HepG2 (cell line): ENCODE measurements around the gene COX7A1. TPM values are rescaled to one million over a fixed set of nuclear protein-coding genes. Genes with fewer than 3 reads are reported as not detected.

Experiments
- ARID2 ChIP-seq: sonication (generic); formaldehyde crosslinking; IDR thresholded peaks from 2 replicates; pipeline ENCODE4 v1.8.1; 2022; ENCODE audit warnings: mild to moderate bottlenecking, missing genetic modification reagents, borderline replicate concordance
- ARNT2 ChIP-seq: sonication (generic); formaldehyde crosslinking; IDR thresholded peaks from 2 replicates; pipeline ENCODE4 v1.8.0; 2022; ENCODE audit warnings: mild to moderate bottlenecking, low read depth, missing genetic modification reagents, moderate library complexity
- ATM ChIP-seq: fragments of 450-650 bp; IDR thresholded peaks from 2 replicates; pipeline ENCODE4 v1.7.1; 2017; ENCODE audit warnings: mild to moderate bottlenecking, borderline replicate concordance
- ETV6 ChIP-seq: sonication (generic); formaldehyde crosslinking; conservative IDR thresholded peaks from 2 replicates; pipeline ENCODE4 v1.4.0; 2020; ENCODE audit warnings: missing genetic modification reagents
- FOXA1 ChIP-seq, 2 experiments: fragments of 450-650 bp in 1 of 2; sonication (generic) in 1 of 2; formaldehyde crosslinking in 1 of 2; IDR thresholded peaks; 2 replicates each; pipeline versions ENCODE4 v1.4.0 to v1.6.1; 2016 to 2020; ENCODE audit warnings: missing genetic modification reagents in 1 of 2
- IRX3 ChIP-seq: sonication (generic); formaldehyde crosslinking; IDR thresholded peaks from 2 replicates; pipeline ENCODE4 v1.8.1; 2023; ENCODE audit warnings: mild to moderate bottlenecking, low read depth, missing genetic modification reagents, borderline replicate concordance
- JUN ChIP-seq: sonication (generic); formaldehyde crosslinking; IDR thresholded peaks from 2 replicates; pipeline ENCODE4 v1.4.0; 2020; ENCODE audit warnings: mild to moderate bottlenecking, missing genetic modification reagents
- NONO ChIP-seq, 2 experiments: fragments of 450-650 bp in 1 of 2; sonication (generic) in 1 of 2; formaldehyde crosslinking in 1 of 2; IDR thresholded peaks in 1 of 2; conservative IDR thresholded peaks in 1 of 2; 2 replicates each; pipeline versions ENCODE4 v1.6.1 to v1.8.0; 2017 to 2022; ENCODE audit warnings: mild to moderate bottlenecking in 1 of 2, missing genetic modification reagents in 1 of 2, moderate library complexity in 1 of 2
- SP4 ChIP-seq: sonication (generic); formaldehyde crosslinking; IDR thresholded peaks from 2 replicates; pipeline ENCODE4 v1.8.1; 2023; ENCODE audit warnings: mild to moderate bottlenecking, missing genetic modification reagents
- TBX3 ChIP-seq: fragments of 450-650 bp; IDR thresholded peaks from 2 replicates; pipeline ENCODE4 v1.6.1; 2017; ENCODE audit warnings: antibody characterized with exemption, mild to moderate bottlenecking, inconsistent platforms, borderline replicate concordance
- ZNF101 ChIP-seq: sonication (generic); formaldehyde crosslinking; IDR thresholded peaks from 2 replicates; pipeline ENCODE4 v1.4.0; 2020; ENCODE audit warnings: mild to moderate bottlenecking, low read depth, missing genetic modification reagents, borderline replicate concordance
- ZNF232 ChIP-seq: sonication (generic); formaldehyde crosslinking; IDR thresholded peaks from 2 replicates; pipeline ENCODE4 v1.4.0; 2020; ENCODE audit warnings: missing genetic modification reagents, borderline replicate concordance
- ZNF546 ChIP-seq: sonication (generic); formaldehyde crosslinking; conservative IDR thresholded peaks from 2 replicates; pipeline ENCODE4 v1.8.1; 2023; ENCODE audit warnings: mild to moderate bottlenecking, missing genetic modification reagents
- ZNF772 ChIP-seq: sonication (generic); formaldehyde crosslinking; IDR thresholded peaks from 2 replicates; pipeline ENCODE4 v1.5.0; 2020; ENCODE audit warnings: mild to moderate bottlenecking, missing genetic modification reagents
- polyA plus RNA-seq, 8 experiments: library from polyadenylated mRNA; depleted of rRNA in 3 of 8; stranded (reverse) in 7 of 8; unstranded in 1 of 8; fragments of >200 nt; fragmentation: Illumina TruSeq in 4 of 8; extraction: Trizol in 4 of 8; gene quantifications; 2 replicates each; pipeline versions ENCODE4 v1.2.1 to v1.2.3, GENCODE V29; 2011 to 2016; ENCODE audit warnings: low read depth in 4 of 8, missing spikeins in 1 of 8, mixed read lengths in 1 of 8; ENCODE audit not compliant: insufficient read depth in 1 of 8
- total RNA-seq, 5 experiments: library from RNA; depleted of rRNA; stranded (reverse); fragments of >200 nt; fragmentation: Illumina TruSeq; extraction: Trizol; gene quantifications; 2 replicates each; pipeline ENCODE4 v1.2.3, GENCODE V29; 2016; ENCODE audit warnings: low read depth in 1 of 5
- TF ChIP-seq, protein P1 (sequence below): sonication (generic); formaldehyde crosslinking; IDR thresholded peaks from 2 replicates; pipeline ENCODE4 v1.8.1; 2022; ENCODE audit warnings: low read depth, mild to moderate bottlenecking, missing genetic modification reagents
- TF ChIP-seq, protein P2 (sequence below): sonication (generic); formaldehyde crosslinking; IDR thresholded peaks from 2 replicates; pipeline ENCODE4 v1.4.0; 2020; ENCODE audit warnings: mild to moderate bottlenecking, low read depth, missing genetic modification reagents
- TF ChIP-seq, protein P3 (sequence below): IDR thresholded peaks from 2 replicates; pipeline ENCODE4 v1.6.1; 2016; ENCODE audit warnings: mild to moderate bottlenecking, missing biosample characterization, missing genetic modification reagents
- TF ChIP-seq, protein P4 (sequence below): IDR thresholded peaks from 2 replicates; pipeline ENCODE4 v1.6.1; 2016
- TF ChIP-seq, protein P5 (sequence below): sonication (generic); formaldehyde crosslinking; conservative IDR thresholded peaks from 2 replicates; pipeline ENCODE4 v1.4.0; 2020; ENCODE audit warnings: missing genetic modification reagents

Gene COX7A1
- total and polyA plus RNA-seq, 2 of the 13 experiments (the other 11 are each of a cell fraction or from before 2014, with no cell fraction given), result not detected

DNA sequence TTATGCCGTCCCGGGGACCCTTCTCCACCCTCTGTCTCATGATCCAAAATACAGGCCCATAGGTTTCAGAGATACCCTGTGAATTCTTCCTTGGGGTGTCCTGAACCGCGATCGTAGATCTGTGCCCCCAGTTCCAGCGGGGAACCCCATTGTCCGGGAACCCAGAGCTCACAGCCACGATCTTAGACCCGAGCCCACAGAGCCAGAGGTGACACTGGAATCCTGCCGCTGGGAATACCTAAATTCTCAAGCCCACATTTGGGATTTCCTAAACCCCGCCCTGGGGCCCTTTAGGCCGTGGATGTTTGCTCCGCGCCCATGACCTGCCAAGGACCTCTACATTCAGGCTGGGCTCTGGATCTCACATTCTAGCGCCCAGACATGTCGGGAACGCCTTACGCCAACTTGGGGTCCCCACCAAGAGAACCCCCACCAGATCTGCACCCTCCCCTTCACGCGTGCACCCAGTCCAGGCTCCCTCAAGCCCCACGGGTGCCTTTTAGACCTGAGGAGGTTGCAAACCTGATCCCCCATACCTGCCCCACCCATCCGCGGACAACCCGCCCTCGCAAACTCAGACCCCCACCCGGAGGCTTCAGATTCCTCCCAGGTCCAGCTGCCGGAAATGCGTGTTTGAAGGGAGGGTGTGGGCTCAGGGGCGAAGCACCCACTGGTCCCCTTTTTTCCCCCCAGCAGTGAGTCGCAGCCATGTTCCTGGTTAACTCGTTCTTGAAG lies 11.8 kb downstream of the COX7A1 start (continued):
- TF ChIP-seq ARID2 (CRISPR knock-in tag), result no peak
- no peak for TF ChIP-seq IRX3 (CRISPR knock-in tag)
- no peak for TF ChIP-seq SP4 (CRISPR knock-in tag)
- TF ChIP-seq ZNF101 (CRISPR knock-in tag), result no peak
- TF ChIP-seq ZNF232 (CRISPR knock-in tag), result no peak
- no peak for TF ChIP-seq ETV6 (CRISPR knock-in tag)
- 0 out of 2 replicates have a peak, but pooled peaks have one; percentile 4 for TF ChIP-seq ARNT2 (CRISPR knock-in tag)
- TF ChIP-seq, protein P1, sequence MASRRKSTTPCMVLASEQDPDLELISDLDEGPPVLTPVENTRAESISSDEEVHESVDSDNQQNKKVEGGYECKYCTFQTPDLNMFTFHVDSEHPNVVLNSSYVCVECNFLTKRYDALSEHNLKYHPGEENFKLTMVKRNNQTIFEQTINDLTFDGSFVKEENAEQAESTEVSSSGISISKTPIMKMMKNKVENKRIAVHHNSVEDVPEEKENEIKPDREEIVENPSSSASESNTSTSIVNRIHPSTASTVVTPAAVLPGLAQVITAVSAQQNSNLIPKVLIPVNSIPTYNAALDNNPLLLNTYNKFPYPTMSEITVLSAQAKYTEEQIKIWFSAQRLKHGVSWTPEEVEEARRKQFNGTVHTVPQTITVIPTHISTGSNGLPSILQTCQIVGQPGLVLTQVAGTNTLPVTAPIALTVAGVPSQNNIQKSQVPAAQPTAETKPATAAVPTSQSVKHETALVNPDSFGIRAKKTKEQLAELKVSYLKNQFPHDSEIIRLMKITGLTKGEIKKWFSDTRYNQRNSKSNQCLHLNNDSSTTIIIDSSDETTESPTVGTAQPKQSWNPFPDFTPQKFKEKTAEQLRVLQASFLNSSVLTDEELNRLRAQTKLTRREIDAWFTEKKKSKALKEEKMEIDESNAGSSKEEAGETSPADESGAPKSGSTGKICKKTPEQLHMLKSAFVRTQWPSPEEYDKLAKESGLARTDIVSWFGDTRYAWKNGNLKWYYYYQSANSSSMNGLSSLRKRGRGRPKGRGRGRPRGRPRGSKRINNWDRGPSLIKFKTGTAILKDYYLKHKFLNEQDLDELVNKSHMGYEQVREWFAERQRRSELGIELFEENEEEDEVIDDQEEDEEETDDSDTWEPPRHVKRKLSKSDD (CRISPR knock-in tag), result no peak
- TF ChIP-seq, protein P2, sequence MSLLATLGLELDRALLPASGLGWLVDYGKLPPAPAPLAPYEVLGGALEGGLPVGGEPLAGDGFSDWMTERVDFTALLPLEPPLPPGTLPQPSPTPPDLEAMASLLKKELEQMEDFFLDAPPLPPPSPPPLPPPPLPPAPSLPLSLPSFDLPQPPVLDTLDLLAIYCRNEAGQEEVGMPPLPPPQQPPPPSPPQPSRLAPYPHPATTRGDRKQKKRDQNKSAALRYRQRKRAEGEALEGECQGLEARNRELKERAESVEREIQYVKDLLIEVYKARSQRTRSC (CRISPR knock-in tag), result no peak
- TF ChIP-seq, protein P3, sequence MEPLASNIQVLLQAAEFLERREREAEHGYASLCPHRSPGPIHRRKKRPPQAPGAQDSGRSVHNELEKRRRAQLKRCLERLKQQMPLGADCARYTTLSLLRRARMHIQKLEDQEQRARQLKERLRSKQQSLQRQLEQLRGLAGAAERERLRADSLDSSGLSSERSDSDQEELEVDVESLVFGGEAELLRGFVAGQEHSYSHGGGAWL (CRISPR knock-in tag), result no peak
- peak; percentile 48; the same call in 1 of the 2 replicates for TF ChIP-seq ZNF772 (CRISPR knock-in tag)
- no peak for TF ChIP-seq NONO (IDR thresholded peaks at IDR 0.05)
- no peak; the same call in 1 of the 2 replicates for TF ChIP-seq NONO (CRISPR knock-in tag; conservative IDR thresholded peaks at IDR 0.05)
- no peak for TF ChIP-seq TBX3
- TF ChIP-seq, protein P4, sequence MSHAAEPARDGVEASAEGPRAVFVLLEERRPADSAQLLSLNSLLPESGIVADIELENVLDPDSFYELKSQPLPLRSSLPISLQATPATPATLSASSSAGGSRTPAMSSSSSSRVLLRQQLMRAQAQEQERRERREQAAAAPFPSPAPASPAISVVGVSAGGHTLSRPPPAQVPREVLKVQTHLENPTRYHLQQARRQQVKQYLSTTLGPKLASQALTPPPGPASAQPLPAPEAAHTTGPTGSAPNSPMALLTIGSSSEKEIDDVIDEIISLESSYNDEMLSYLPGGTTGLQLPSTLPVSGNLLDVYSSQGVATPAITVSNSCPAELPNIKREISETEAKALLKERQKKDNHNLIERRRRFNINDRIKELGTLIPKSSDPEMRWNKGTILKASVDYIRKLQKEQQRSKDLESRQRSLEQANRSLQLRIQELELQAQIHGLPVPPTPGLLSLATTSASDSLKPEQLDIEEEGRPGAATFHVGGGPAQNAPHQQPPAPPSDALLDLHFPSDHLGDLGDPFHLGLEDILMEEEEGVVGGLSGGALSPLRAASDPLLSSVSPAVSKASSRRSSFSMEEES (CRISPR knock-in tag), result no peak
- no peak for TF ChIP-seq JUN (CRISPR knock-in tag)
- no peak for TF ChIP-seq ZNF546 (CRISPR knock-in tag)
- no peak for TF ChIP-seq FOXA1 (IDR thresholded peaks at IDR 0.05)
- TF ChIP-seq FOXA1 (CRISPR knock-in tag; IDR thresholded peaks at IDR 0.05), result no peak
- no peak for TF ChIP-seq ATM
- TF ChIP-seq, protein P5, sequence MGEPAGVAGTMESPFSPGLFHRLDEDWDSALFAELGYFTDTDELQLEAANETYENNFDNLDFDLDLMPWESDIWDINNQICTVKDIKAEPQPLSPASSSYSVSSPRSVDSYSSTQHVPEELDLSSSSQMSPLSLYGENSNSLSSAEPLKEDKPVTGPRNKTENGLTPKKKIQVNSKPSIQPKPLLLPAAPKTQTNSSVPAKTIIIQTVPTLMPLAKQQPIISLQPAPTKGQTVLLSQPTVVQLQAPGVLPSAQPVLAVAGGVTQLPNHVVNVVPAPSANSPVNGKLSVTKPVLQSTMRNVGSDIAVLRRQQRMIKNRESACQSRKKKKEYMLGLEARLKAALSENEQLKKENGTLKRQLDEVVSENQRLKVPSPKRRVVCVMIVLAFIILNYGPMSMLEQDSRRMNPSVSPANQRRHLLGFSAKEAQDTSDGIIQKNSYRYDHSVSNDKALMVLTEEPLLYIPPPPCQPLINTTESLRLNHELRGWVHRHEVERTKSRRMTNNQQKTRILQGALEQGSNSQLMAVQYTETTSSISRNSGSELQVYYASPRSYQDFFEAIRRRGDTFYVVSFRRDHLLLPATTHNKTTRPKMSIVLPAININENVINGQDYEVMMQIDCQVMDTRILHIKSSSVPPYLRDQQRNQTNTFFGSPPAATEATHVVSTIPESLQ (CRISPR knock-in tag), result no peak
